IMR-90 (cell line): ENCODE data around the gene MPZL1.

ENCODE experiments used
- BHLHE40 ChIP-seq: fragments of 150-350 bp; IDR thresholded peaks from 2 replicates; pipeline ENCODE4 v1.6.1; 2016; ENCODE audit warnings: mild to moderate bottlenecking, low read depth, low read length
- CTCF ChIP-seq: conservative IDR thresholded peaks from 2 replicates; pipeline ENCODE4 v1.5.1; 2012; ENCODE audit warnings: mild to moderate bottlenecking, low read depth, low read length, improper control_type of control experiment
- FOS ChIP-seq: fragments of 150-350 bp; IDR thresholded peaks from 2 replicates; pipeline ENCODE4 v1.6.1; 2016; ENCODE audit warnings: low read depth, low read length
- MAFK ChIP-seq: IDR thresholded peaks from 2 replicates; pipeline ENCODE4 v1.6.1; 2012; ENCODE audit warnings: low read depth, low read length, improper control_type of control experiment
- MAZ ChIP-seq: IDR thresholded peaks from 2 replicates; pipeline ENCODE4 v1.6.1; 2012; ENCODE audit warnings: low read depth, mild to moderate bottlenecking, low read length, improper control_type of control experiment, moderate library complexity, borderline replicate concordance
- MXI1 ChIP-seq: IDR thresholded peaks from 2 replicates; pipeline ENCODE4 v1.6.1; 2012; ENCODE audit warnings: low read depth, mild to moderate bottlenecking, low read length, moderate library complexity, borderline replicate concordance
- POLR2A ChIP-seq: IDR thresholded peaks from 2 replicates; pipeline ENCODE4 v1.6.1; 2012; ENCODE audit warnings: mild to moderate bottlenecking, low read depth, low read length
- RAD21 ChIP-seq: IDR thresholded peaks from 2 replicates; pipeline ENCODE4 v1.6.1; 2012; ENCODE audit warnings: low read length, improper control_type of control experiment
- RCOR1 ChIP-seq: IDR thresholded peaks from 2 replicates; pipeline ENCODE4 v1.6.1; 2012; ENCODE audit warnings: mild to moderate bottlenecking, low read length, improper control_type of control experiment; ENCODE audit not compliant: insufficient replicate concordance
- RFX5 ChIP-seq: IDR thresholded peaks from 2 replicates; pipeline ENCODE4 v1.8.0; 2012; ENCODE audit warnings: low read depth, mild to moderate bottlenecking, low read length, moderate library complexity
- SMC3 ChIP-seq: fragments of 150-350 bp; IDR thresholded peaks from 2 replicates; pipeline ENCODE4 v1.6.1; 2016; ENCODE audit warnings: low read depth, mild to moderate bottlenecking, antibody characterized with exemption, low read length, moderate library complexity

GRCh38 chr1:167721617-167722151, at the start of gene MPZL1:
- TF ChIP-seq POLR2A: peak; percentile 22
- no peak for TF ChIP-seq CTCF
- TF ChIP-seq FOS: peak; percentile 55; the same call in 1 of the 2 replicates
- TF ChIP-seq BHLHE40: no peak
- no peak for TF ChIP-seq RCOR1
- peak; percentile 43; the same call in 1 of the 2 replicates for TF ChIP-seq MXI1
- no peak for TF ChIP-seq RAD21
- TF ChIP-seq MAFK: no peak
- no peak for TF ChIP-seq SMC3
- TF ChIP-seq RFX5: no peak
- peak; percentile 29; the same call in 1 of the 2 replicates for TF ChIP-seq MAZ
